ENCODE results near the gene SPANXN5.
"Not testable (repeated sequence)": the region's sequence is repeated elsewhere in the genome, so short reads cannot be mapped to it uniquely, and the experiment has no call there.

SPANXN5 gene, protein sequence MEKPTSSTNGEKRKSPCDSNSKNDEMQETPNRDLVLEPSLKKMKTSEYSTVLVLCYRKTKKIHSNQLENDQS

DNA sequence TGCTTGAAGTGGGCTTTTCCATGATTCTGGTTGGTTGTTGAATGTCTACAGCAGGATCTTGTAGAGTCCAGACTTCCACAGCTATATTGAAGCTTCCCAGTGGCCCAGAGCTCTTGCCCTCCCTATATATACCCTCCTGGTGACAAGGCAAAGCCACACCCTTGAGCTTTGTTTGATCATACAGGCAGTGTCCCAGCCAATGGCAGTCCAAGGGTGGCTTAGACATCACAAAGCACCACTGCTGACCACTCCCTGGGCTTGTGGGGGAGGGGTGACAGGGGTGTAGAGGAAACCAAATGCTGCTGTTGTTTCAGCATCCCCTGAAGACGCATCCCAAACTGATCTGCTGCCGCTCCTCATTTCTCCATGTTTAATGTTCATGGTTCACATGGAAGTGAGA, at the start of gene SPANXN5:
TSS of gene SPANXN5 (minus strand) at position 101 of the 400 bp plus-strand sequence. CDS start at position 22, 79 bp downstream.
- not testable (repeated sequence) for H3K4me3 ChIP-seq (ENCODE audit: low read length)

DNA sequence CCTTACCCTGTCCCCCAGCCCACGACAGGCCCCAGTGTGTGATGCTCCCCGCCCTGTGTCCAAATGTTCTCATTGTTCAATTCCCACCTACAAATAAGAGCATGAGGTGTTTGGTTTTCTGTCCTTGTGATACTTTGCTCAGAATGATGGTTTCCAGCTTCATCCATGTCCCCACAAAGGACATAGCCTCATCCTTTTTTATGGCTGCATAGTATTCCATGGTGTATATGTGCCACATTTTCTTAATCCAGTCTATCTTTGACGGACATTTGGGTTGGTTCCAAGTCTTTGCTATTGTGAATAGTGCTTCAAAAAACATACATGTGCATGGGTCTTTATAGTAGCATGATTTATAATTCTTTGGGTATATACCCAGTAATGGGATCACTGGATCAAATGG, 46.4 kb upstream of the SPANXN5 start:
- not testable (repeated sequence) for H3K4me3 ChIP-seq (ENCODE audit: low read length)

DNA sequence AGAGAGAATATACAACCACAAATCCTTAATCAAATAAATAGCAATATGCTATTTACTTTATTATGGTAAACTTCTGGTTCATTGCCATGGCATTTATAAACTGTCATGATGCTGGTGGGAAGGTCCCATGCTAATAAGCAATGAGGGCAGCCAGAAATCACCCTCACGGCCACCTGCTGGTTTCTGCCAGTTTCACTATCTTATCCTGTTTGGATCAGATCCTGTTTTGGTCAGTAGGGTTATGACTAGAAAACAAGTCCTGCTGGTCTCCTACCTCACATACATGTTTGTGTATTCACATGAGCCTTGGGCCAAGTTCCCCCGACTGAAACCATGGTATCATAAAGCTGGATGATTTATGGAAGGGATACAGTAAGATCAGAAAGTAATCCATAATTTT, 41.9 kb upstream of the SPANXN5 start:
- TF ChIP-seq ZNF274 (IDR thresholded peaks at IDR 0.05; ENCODE audit: low read depth, low read length): no peak
- no peak overlapping the region for H3K4me3 ChIP-seq (ENCODE audit: low read length)

DNA sequence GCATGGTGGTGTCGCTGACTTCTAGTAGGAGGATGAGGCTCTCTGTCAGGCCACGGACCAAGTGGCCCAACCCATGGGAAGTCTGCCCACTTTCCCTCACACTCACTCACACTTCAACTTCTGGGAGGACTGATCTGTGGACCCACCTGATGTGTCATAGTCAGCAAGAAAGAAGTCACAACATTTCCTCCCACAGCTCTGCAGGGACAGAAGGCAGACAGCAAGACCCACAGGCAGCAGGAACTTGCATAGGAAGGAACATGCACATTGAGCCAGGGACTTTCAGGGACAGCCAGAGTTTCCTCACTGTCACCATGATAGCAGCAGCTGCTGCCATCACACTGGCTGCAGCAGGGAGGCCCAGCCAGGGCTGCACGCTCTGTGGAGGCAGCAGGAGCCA, 33.3 kb upstream of the SPANXN5 start:
- no peak overlapping the region for H3K4me3 ChIP-seq (ENCODE audit: low read length)
- TF ChIP-seq ZNF274 (IDR thresholded peaks at IDR 0.05; ENCODE audit: low read depth, low read length): no peak

DNA sequence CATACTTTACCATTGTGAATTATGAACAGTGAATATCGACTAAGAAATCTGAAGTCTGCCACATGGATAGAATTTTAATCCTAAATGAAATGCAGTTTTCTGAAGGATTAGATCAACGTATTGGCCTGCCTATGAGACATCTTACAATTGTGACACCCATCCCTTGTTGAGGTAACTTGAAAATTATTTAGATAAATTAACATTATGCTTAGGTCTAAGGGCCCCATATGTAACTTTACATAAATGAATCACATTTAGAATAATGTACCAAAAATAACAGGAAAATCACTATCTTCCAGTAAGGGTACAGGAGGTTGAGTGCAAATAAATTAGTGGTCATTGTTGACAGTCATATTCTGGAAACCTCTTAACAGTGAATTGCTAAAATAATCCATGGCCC, 27.4 kb upstream of the SPANXN5 start:
- no peak overlapping the region for H3K4me3 ChIP-seq (ENCODE audit: low read length)
- TF ChIP-seq ZNF274 (IDR thresholded peaks at IDR 0.05; ENCODE audit: low read depth, low read length): no peak

DNA sequence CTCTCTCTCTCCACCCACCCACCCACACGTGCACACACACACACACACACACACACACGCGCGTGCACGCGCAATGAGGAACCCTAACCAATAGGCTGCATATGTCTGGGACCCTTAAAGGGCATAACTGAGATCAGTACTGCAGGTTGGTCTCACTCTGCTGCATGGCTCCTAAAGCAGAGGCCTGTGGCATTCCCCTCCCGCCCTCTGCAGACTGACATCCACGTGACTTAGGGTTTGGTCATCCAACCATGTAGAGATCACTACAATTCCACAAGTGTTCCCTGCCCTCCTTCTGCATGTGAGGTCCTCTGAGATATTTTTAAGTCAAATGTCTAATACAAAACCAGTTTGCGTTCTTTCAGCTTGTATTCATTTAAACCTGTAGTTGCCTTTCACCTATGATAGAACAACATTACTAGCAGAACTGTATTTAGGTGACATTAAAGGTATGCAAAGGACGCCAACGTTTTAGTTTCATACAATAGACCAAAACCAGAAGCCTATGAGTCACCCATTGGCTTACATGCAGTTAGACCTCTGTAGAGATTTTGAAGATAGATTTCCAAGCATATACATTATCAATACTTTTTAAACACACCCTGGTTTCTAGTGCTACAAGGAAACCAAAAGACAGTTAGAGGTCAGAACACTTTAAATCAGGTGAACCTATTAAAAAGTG, 24.0 kb upstream of the SPANXN5 start:
- no peak overlapping the region for H3K4me3 ChIP-seq (ENCODE audit: low read length)
- TF ChIP-seq ZNF274 (IDR thresholded peaks at IDR 0.05; ENCODE audit: low read depth, low read length): no peak

DNA sequence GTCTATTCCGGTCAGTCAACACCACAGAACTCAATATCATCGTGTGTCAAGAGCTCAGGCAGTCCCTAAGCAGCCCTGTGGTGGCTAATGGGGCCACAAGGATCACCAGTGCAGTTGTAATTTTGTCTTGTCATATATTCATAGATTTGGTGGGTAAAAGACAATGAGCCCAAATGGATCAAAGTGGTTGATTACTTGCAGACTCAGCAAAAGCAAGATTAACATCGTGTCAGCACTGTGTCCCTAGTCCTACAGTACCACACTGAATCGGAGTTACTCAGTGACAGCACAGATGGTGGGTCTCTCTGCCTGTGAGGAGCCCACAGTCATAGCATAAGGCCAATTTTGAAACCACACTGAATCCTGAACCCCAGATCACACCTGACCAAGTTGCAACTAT, 22.6 kb upstream of the SPANXN5 start:
- no peak overlapping the region for H3K4me3 ChIP-seq (ENCODE audit: low read length)
- TF ChIP-seq ZNF274 (IDR thresholded peaks at IDR 0.05; ENCODE audit: low read depth, low read length): no peak

DNA sequence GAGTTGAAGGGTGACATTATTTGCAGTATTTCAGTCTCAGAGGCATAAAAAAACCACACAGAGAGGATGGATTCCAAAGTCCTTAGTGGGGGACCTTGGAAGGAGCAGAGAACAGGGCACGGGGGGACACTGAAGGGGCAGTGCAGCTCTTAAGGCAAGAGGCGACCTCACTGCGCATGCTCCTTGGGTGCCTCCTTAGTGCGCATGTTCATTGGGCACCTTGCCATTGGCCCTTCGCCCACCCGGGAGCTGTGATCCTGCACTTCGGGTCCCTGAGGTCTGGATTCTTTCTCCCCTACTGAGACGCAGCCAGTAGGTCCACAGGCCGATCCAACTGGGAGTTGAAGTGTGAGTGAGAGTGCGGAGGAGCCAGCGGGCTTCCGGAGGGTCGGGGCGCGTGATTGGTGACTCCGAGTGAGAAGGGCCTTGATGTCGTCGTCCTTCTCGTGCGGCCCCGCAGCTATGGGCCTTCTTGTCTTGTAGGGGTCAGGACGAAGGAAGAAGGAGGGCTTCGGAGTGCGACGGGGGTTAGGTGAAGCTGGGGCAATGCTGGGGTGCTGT, 13.9 kb upstream of the SPANXN5 start, which contains the start of gene XAGE5:
TSS of gene XAGE5 (plus strand) at position 223 of the 561 bp plus-strand sequence. CDS start 1,280 bp downstream, outside the sequence.
- no peak for TF ChIP-seq ZNF274 (IDR thresholded peaks at IDR 0.05; ENCODE audit: low read depth, low read length)
- no peak within 1 kb of the TSS for H3K4me3 ChIP-seq (ENCODE audit: low read length)

DNA sequence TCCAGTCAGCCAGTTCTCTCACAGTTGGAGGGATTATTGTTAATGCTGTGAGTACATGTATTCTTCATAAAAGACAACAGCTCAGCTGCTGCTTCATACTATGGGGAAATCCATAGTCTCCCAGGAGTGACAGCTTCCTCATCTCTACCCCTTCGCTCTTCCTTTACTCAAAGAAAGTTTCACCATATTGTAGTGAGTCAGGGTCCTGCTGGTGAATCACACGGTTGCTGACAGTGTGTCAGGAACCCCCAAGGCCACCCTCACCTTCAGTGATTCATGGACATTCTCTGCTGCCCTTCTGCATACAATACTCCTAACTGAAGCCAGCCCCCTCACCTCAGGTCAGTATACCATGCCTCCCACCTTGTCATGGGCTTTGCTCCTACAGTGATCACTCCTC, 7.6 kb upstream of the SPANXN5 start:
- H3K4me3 ChIP-seq (ENCODE audit: low read length): not testable (repeated sequence)

DNA sequence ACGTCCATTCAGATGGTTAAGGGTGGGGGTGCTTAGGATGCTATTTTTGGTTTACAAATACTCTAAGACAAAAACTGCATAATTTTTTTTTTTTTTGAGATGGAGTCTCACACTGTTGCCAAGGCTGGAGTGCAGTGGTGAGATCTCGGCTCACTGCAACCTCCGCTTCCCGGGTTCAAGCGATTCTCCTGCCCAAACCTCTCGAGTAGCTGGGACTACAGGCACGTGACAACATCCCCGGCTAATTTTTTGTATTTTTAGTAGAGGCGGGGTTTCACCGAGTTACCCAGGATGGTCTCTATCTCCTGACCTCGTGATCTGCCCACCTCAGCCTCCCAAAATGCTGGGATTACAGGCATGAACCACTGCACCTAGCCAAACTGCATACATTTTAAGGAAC, 23.7 kb downstream of the SPANXN5 start:
- H3K4me3 ChIP-seq (ENCODE audit: low read length): not testable (repeated sequence)

DNA sequence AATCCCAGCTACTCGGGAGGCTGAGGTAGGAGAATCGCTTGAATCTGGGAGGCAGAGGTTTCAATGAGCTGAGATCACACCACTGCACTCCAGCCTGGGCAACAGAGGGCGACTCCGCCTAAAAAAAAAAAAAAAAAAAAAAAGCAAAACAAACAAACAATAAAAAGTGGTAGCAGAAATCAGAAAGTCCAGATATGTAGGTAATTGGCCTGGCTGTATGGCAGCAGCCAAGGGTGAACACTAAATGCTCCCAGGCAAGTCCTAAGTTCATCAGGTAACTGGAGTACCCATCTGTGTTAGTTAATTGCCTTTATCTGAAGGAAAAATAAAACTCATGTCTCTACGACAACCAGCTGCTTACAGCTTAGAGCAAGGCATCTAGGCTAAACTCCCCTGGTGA, 31.2 kb downstream of the SPANXN5 start:
- H3K4me3 ChIP-seq (ENCODE audit: low read length): not testable (repeated sequence)

DNA sequence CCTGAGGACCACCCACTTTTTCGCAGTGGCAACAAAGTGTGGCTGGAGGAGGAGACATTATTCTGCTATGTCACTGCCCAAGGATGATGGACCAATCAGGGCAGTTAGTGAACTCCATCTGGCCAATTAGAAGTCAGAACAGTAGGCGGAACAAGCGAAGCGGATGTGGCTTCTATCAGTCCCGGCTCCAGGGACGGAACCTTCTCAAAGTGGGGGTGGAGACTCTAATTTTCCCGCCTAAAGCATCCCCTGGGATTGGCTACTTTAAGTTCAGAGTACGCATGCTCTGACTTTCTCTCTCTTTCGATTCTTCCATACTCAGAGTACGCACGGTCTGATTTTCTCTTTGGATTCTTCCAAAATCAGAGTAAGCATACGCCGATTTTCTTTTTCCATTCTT, 46.3 kb downstream of the SPANXN5 start, which contains the start of gene SSX2B:
TSS of gene SSX2B (plus strand) at position 301 of the 400 bp plus-strand sequence. CDS start 1,429 bp downstream, outside the sequence.
- H3K4me3 ChIP-seq (ENCODE audit: low read length): not testable (repeated sequence)
